Stimulated activated CD4-positive, alpha-beta T cell treated with anti-CD3 and anti-CD28 coated beads, TNF-alpha, amount 100 ng/mL, for 48 hours (primary cell): ENCODE results near the gene PRMT2.

Experiments used
- DNase-seq, 3 donors: peaks; one replicate each; pipeline ENCODE4 v3.0.0-alpha.2; 2020; ENCODE audit warnings: low read depth in 3 of 3

PRMT2 gene

GRCh38 chr21:46641656-46642055, 6.2 kb downstream of the PRMT2 start:
- DNase-seq = no peak

- no peak for DNase-seq
Observed at GRCh38 chr21:46643379-46644177, 8.1 kb downstream of the PRMT2 start.

- no peak for DNase-seq
Observed at GRCh38 chr21:46645840-46646239, 10.4 kb downstream of the PRMT2 start.

- no peak for DNase-seq
Observed at GRCh38 chr21:46646541-46647154, 11.2 kb downstream of the PRMT2 start.

GRCh38 chr21:46648539-46648938, 13.1 kb downstream of the PRMT2 start:
- DNase-seq = no peak

DNA sequence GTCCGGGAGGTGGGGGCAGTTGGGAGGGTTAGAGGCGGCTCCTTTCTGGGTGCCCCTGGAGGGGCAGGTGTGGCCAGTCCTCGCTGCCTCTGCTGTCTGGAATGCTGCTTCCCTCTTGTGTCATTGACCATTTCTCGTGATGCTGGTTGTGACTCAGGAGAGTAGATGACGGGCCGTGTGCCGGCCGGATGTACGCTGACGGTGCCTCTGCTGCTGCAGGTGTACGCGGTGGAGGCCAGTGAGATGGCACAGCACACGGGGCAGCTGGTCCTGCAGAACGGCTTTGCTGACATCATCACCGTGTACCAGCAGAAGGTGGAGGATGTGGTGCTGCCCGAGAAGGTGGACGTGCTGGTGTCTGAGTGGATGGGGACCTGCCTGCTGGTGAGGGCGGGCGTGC, 13.9 kb downstream of the PRMT2 start:
- DNase-seq = no peak

DNA sequence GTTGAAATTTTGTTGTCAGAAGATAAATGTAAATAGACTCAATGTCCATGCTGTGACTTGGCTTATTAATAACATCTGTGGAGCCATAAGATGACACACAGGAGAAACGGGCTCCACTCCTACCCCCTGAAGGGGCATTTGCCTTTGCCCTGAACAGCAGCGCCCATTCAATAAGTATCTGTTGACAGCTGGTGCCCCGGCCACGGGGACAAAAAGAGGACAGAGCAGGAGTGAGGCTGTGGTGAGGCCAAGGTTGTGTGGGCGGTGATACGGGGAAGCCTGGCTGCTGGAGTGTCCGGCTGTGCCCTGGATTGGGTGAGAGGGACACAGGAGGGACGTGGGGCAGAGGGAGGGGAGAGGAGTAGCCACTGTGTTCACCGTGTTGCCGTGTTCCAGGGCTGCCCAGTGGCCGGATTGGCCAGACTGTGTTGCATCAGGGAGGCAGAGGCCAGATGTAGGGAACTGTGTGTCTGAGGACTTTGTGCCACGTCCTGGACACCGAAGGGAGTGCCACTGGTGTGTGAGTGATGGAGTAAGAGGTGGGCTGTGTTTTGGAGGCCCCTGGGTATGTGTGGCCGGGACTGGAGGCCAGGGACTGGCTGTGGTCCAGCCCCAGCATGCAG, 15.1 kb downstream of the PRMT2 start:
- DNase-seq = no peak

DNA sequence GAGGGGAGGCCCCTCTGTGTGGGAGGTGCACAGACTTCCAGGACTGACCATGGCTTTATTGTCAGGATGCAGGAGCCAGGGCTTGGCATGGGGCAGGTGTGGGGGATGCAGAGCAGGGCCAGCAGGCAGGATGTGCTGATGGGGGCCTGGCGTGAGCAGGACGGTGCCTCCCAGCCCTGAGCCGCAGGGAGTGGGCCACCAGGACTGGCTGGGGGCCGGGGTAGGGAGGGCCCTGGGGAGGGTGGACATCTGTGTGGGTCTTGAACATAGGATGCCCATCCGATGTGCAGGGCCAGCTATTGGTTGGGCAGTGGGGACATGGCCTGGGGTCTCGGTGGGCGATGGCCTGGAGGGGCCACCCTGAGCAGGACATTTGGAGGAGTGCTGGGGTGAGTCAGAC, 15.6 kb downstream of the PRMT2 start:
- no peak for DNase-seq

DNA sequence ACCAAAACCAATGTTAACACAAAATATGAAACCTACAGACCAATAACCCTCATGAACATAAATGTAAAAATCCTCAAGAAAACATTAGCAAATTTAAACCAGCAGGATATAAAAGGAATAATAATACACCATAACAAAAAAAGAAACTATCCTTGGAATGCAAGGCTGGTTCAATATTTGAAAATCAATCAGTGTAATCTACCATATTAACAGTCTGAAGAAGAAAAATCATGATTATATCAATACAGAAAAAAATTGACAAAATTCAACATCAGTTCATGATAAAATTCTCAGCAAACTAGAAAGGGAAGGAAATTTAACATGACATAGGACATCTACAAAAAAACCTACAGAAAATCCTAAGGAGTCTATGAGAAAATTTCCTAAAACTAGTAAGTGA, 19.8 kb downstream of the PRMT2 start:
- DNase-seq = no peak

DNA sequence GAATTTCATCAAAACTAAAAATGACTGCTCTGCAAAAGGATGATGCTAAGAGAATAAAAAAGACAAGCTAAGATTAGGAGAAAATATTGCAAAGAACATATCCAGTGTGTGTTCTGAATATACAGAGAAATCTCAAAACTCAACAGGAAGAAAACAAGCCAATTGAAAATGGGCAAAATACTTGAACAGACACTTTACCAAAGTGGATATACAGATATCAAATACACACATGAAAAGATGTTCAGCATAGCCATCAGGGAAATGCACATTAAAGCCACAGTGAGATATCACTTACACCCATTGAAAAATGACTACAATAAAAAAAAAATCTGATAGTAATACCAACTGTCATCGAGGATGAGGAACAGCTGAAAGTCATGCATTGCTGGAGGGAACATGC, 21.3 kb downstream of the PRMT2 start:
- DNase-seq = no peak

DNA sequence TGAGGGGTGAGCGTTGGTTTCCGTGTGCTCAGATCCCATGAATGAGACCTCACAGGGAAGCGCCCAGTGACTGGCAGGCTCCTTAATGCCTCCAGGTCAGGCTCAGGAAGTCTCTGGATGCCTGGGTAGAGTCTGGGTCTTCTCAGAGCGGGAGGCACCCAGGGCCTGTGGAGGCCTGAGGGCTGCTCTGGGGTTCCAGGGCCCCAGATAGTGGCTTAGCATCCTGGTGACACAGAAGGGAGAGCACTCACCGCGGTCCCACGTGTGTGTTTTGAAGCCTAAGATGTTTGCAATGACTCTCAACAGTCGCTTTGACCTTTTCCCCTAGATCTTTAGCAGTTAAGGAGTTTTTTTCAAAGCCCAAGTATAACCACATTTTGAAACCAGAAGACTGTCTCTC, 25.0 kb downstream of the PRMT2 start:
- DNase-seq = no peak

GRCh38 chr21:46661211-46661625, 25.7 kb downstream of the PRMT2 start:
- peak in 1 of 3 donors; percentile 41 for DNase-seq

DNA sequence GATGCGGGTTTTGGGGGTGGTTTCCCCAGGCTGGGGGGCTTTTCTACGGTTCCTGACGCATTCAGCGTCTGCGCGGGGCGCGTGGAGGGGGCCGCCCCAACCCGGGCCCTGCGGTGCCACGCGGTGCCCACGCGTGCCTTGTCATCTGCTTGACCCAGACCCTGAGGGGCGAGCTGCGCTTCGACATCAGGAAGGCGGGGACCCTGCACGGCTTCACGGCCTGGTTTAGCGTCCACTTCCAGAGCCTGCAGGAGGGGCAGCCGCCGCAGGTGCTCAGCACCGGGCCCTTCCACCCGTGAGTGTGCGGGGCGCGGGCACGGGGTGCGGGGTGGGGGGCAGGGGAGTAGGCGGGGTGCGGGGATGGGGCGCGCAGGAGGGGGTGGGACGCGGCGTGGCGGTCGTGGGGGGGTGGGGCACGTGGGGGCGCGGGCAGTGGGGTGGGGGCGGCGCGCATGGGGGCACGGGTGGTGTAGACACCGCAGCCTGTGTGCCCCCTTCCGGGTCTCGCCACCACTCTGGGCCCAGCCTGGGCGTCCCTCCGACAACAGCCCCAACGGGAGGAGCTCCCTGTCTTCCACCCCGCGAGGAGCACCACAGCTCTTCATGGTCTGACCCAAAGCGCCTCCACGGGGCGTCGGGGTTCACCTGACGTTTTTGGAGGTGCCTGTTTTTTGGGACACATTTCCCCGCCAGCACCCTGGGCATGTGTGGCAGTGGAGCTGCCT, 26.3 kb downstream of the PRMT2 start:
- DNase-seq = no peak

GRCh38 chr21:46662367-46662654, 26.8 kb downstream of the PRMT2 start:
- no peak for DNase-seq

DNA sequence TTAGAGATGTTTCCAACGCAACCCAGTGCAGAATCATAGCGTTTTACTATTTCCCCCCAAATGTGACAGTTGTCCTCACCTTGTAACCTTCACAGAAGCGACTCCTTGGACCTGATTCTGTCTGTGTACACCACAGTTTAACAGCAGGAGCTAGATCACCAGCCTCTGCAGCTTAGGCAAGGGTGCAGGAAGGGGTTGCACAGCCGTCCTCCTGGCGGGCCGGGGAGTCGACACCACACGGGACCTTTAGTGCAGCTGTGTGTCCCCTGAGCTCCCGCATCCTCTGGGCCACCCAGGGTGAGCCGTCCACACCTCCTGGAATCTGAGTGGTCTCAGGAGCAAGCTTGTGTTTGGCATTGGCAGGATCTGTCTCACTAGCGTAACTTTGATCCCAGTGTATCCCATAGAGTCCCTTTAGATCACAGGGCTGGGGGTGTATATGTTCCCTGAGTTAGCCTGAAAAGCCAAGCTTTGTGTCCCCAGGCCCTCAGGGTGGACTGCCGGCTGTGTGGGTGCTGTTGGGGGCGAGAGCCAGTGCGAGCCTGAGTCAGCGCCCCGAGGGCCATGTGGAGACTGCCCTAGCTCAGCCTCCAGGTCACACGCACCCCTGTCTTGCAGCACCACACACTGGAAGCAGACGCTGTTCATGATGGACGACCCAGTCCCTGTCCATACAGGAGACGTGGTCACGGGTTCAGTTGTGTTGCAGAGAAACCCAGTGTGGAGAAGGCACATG, 27.5 kb downstream of the PRMT2 start:
- no peak for DNase-seq

DNA sequence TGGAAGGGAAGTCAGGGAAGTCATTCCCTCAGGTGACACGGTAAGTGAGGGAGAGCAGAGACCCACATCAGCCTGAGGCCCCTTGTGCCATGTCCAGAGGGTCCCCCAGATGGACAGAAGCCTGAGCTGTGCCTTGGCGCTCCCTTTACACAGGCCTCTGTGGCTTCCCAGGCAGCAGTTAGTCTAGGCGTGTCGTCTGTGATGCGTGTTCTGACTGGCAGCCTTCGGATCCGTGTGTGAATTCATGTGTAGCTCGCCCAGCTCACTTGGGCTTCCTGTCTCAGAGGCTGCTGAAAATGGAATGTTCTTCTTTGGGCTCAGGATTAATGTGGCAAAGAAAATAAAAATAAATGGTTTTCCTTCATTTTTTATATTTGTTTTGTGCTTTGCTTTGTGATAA, 28.3 kb downstream of the PRMT2 start:
- DNase-seq = no peak

DNA sequence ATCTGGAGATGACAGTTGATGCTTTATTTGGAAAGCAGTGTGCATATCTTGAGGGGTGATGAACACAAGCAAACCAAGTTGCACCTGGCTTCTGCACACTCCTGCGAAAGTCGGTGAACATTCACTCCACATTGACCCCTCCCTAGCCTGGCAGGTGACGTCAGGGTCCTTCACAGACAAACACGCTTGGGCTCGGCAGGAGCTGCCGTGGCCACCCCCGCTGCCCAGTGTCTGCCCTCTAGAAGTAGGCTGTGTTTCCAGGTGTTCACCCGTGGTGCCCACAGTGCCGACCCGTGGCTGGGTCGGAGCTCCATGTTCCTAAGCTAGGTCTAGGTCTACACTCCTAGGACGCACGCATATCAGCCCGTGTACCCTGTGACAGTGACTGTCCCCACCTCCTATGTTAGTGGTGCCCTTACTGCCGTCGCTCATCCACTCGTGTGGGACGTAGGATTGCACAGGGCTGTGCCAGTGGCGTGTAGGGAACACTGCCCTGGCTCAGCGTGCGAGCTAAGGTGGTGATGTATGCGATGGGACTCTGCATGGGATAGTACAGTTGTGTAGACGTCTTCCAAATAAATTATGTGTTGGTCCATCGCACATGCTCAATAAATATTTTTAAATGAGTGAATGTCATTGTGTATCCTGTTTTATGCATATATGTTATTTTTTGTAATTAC, 29.0 kb downstream of the PRMT2 start:
- DNase-seq = no peak

- no peak for DNase-seq
Observed at GRCh38 chr21:46665566-46665965, 30.1 kb downstream of the PRMT2 start.

DNA sequence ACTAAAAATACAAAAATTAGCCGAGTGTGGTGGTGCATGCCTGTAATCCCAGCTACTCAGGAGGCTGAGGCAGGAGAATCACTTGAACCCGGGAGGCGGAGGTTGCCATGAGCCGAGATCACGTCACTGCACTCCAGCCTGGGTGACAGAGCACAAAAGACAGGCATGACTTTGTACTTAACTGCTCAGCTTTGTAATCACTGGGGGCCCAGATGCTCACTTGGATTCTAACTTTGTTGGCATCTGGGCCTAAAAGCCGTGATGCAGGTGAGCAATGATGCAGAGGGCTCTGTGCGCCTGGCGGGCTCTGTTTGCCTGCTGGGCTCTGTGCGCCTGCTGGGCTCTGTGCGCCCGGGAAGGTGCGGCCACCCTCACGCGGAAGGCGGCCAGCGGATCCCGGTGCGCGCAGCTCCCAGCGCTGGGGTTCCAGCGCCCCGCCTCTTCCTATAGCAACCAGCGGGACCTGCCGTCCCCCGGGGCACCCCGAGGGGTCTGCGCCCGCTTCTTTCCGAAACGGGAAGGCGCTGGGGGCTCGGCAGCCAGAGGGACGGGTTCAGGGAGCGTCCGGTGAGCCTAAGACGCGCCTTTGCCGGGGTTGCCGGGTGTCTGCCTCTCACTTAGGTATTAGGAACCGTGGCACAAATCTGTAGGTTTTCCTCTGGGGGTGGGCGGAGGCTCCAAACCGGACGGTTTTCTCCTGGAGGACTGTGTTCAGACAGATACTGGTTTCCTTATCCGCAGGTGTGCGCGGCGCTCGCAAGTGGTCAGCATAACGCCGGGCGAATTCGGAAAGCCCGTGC, 31.7 kb downstream of the PRMT2 start:
- DNase-seq = no peak

GRCh38 chr21:46667741-46668380, 32.4 kb downstream of the PRMT2 start:
- no peak for DNase-seq
